Measurements from ENCODE around the gene EXOSC10. TPM values are rescaled to one million over a fixed set of nuclear protein-coding genes. Genes with fewer than 3 reads are reported as not detected.
"Not testable (repeated sequence)": the region's sequence is repeated elsewhere in the genome, so short reads cannot be mapped to it uniquely, and the experiment has no call there.

EXOSC10 gene
- total RNA-seq, 3 donors from 2014 or later, result 47.1 to 52.9 (median 50.7) TPM

DNA sequence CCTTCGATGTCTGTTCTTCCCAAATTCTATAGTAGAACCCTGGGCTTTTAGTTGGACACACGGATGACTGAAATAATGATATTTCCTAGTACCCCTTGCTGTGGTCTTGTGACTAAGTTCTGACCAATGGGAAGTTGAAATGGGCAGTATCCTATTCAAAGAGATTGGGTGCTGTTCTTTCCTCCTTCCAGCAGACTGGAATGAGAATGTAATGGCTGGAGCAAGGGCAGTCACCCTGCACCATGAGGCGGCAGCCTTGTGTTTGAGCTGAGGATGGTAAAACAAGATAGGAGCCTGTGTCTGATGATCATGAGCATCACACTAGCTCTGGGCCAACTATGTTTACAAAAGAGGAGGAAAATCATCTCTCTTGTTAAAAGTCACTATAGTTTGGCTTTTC lies 34.7 kb downstream of the EXOSC10 start:
- peaks cover 11% of the 10 kb centered on the region for H3K36me3 ChIP-seq (ENCODE audit: low read depth)
- DNase-seq, result no peak
- TF ChIP-seq, protein P1, sequence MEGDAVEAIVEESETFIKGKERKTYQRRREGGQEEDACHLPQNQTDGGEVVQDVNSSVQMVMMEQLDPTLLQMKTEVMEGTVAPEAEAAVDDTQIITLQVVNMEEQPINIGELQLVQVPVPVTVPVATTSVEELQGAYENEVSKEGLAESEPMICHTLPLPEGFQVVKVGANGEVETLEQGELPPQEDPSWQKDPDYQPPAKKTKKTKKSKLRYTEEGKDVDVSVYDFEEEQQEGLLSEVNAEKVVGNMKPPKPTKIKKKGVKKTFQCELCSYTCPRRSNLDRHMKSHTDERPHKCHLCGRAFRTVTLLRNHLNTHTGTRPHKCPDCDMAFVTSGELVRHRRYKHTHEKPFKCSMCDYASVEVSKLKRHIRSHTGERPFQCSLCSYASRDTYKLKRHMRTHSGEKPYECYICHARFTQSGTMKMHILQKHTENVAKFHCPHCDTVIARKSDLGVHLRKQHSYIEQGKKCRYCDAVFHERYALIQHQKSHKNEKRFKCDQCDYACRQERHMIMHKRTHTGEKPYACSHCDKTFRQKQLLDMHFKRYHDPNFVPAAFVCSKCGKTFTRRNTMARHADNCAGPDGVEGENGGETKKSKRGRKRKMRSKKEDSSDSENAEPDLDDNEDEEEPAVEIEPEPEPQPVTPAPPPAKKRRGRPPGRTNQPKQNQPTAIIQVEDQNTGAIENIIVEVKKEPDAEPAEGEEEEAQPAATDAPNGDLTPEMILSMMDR (IDR thresholded peaks at IDR 0.05), result no peak

DNA sequence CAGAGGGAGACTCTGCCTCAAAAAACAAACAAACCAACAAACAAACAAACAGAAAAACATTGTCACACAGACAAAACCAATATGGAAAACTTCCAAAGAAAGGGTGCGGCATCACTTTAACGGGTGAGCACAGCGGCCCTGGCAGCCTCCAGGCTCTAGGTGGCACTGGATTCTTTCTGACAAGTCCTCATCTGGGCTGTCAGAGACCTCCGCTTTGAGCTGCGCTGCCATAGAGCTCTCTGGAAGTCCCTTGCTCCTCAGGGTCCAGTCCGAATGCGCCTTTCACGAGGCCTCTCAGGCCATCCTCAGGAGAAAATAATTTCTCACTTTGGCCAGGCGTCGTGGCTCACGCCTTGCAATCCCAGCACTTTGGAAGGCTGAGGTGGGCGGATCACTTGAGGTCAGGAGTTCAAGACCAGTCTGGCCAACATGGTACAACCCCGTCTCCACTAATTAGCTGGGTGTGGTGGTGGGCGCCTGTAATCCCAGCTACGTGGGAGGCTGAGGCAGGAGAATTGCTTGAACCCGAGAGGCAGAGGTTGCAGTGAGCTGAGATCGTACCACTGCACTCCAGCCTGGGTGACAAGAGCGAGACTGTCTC lies 35.6 kb downstream of the EXOSC10 start:
- H3K9me3 ChIP-seq; DNase-seq; intact Hi-C loops (cut with DNase I, micrococcal nuclease); ATAC-seq; H3K4me3 ChIP-seq; H3K36me3 ChIP-seq (ENCODE audit: low read depth); H3K4me1 ChIP-seq (ENCODE audit: low read depth): not testable (repeated sequence)

More for the DNA sequence above, 34.7 kb downstream of the EXOSC10 start:
- peaks cover 7% of the 10 kb centered on the region for H3K4me1 ChIP-seq (ENCODE audit: low read depth)
- intact Hi-C loops (cut with DNase I, micrococcal nuclease), result no loop called here
- no peak overlapping the region for H3K4me3 ChIP-seq
- ATAC-seq, result no peak
- no peaks in the 10 kb centered on the region for H3K9me3 ChIP-seq

- no peak for ATAC-seq
- TF ChIP-seq, protein P1 (IDR thresholded peaks at IDR 0.05), result no peak
- no peak for DNase-seq
- Histone ChIP-seq H3K36me3 (ENCODE audit: low read depth) (peaks cover 7% of the 10 kb centered on the region), H3K4me1 (ENCODE audit: low read depth) (peaks cover 14% of the 10 kb centered on the region), H3K9me3 (no peaks in the 10 kb centered on the region), H3K4me3 (no peak overlapping the region)
- intact Hi-C loops (cut with DNase I, micrococcal nuclease), result no loop called here
Observed at GRCh38 chr1:11062965-11063401, 36.7 kb downstream of the EXOSC10 start.

- no peak for ATAC-seq
- intact Hi-C loops (cut with DNase I, micrococcal nuclease), result no loop called here
- TF ChIP-seq, protein P1 (IDR thresholded peaks at IDR 0.05), result no peak
Observed at GRCh38 chr1:11061652-11062365, 37.9 kb downstream of the EXOSC10 start.

GRCh38 chr1:11059968-11060830 lies 39.5 kb downstream of the EXOSC10 start, which contains the start of gene SRM:
Gene SRM (minus strand): TSS chr1:11060018. CDS start chr1:11059943, 75 bp downstream.
- Histone ChIP-seq H3K36me3 (ENCODE audit: low read depth) (no peaks in the 10 kb centered on the region), H3K4me1 (ENCODE audit: low read depth) (peaks cover 14% of the 10 kb centered on the region), H3K4me3 (peak within 1 kb of the TSS; percentile 61), H3K9me3 (no peaks in the 10 kb centered on the region)
- ATAC-seq, result peak; percentile 97
- TF ChIP-seq, protein P1 (IDR thresholded peaks at IDR 0.05), result peak; percentile 69
- DNase-seq, result peak; percentile 93 to 95 (median 94)
- intact Hi-C loops (cut with DNase I, micrococcal nuclease), result no loop called here

More at GRCh38 chr1:11061652-11062365, 37.9 kb downstream of the EXOSC10 start:
- Histone ChIP-seq H3K4me3 (no peak overlapping the region), H3K36me3 (ENCODE audit: low read depth) (peaks cover 3% of the 10 kb centered on the region), H3K9me3 (no peaks in the 10 kb centered on the region), H3K4me1 (ENCODE audit: low read depth) (peaks cover 14% of the 10 kb centered on the region)
- DNase-seq, result no peak

All from mucosa of descending colon (tissue), 3 donors.